HFFc6 (cell line): Measurements from ENCODE around the gene ATAD1. TPM values are rescaled to one million over a fixed set of nuclear protein-coding genes. Genes with fewer than 3 reads are reported as not detected.
"Not testable (repeated sequence)": the region's sequence is repeated elsewhere in the genome, so short reads cannot be mapped to it uniquely, and the experiment has no call there.

Experiments used
- DNase-seq: peaks from one replicate; pipeline ENCODE4 v3.0.0-alpha.2; 2018
- H3K27ac Mint-ChIP-seq: 2 replicates; pipeline ENCODE4 v1.8.0; 2020; ENCODE audit warnings: mild to moderate bottlenecking, mixed read lengths
- H3K27me3 Mint-ChIP-seq: 2 replicates; pipeline ENCODE4 v1.8.0; 2021; ENCODE audit warnings: mild to moderate bottlenecking, moderate library complexity, mixed read lengths; ENCODE audit not compliant: insufficient read depth
- H3K36me3 Mint-ChIP-seq: 2 replicates; pipeline ENCODE4 v1.8.0; 2021; ENCODE audit warnings: low read depth, mixed read lengths
- H3K4me1 Mint-ChIP-seq: 2 replicates; pipeline ENCODE4 v1.8.0; 2020; ENCODE audit warnings: low read depth, mixed read lengths
- H3K4me3 Mint-ChIP-seq: 2 replicates; pipeline ENCODE4 v1.8.0; 2020; ENCODE audit warnings: mild to moderate bottlenecking, moderate library complexity, mixed read lengths
- H3K9me3 Mint-ChIP-seq: 2 replicates; pipeline ENCODE4 v1.8.0; 2020; ENCODE audit warnings: mild to moderate bottlenecking, mixed read lengths
- total RNA-seq, 6 experiments: library from RNA; stranded (reverse); fragmentation: NEBNext Ultra II Directional; extraction: Animal tissue kit (Norgen Biotek cat#: 25700); gene quantifications; 2 replicates in 1 of 6; 3 replicates in 5 of 6; pipeline ENCODE4 v1.2.3, GENCODE V29; 2021
- TF ChIP-seq, protein P1 (sequence below): fragments of 200-600 bp; sonication (generic); IDR thresholded peaks from 2 replicates; pipeline ENCODE4 v1.5.0; 2021; ENCODE audit warnings: antibody characterized with exemption, mild to moderate bottlenecking

The ATAD1 gene
- total RNA-seq, 6 experiments from 2014 or later: 33.4 to 44.4 (median 35.8) TPM

DNA sequence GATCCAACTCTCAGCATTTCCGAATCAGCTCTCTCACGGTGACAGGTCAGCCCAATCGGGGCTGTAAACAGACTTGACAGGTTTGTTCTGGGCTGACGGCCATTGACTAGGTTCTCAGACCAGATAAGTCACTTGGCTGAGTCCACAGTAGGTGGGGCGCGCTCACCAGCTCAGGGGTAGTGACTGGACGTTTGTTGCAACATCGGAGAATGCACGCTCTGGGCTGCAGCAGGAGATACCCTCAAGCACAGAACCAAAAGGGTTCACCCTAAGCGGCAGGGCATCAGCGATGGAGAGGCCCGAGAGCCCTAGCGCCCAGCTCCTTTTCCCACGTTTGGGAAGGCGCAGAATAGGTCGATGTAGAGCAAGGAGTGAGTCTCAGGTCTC is 43.5 kb upstream of the ATAD1 start:
- Mint-ChIP-seq H3K9me3 (no peaks in the 10 kb centered on the region), H3K27ac (peak overlapping the region; percentile 98), H3K27me3 (peaks cover 3% of the 10 kb centered on the region; the same call in 1 of the 2 replicates), H3K4me1 (peaks cover 29% of the 10 kb centered on the region), H3K4me3 (peak overlapping the region; percentile 98), H3K36me3 (peaks cover 20% of the 10 kb centered on the region)
- DNase-seq: peak; percentile 88
- TF ChIP-seq, protein P1, sequence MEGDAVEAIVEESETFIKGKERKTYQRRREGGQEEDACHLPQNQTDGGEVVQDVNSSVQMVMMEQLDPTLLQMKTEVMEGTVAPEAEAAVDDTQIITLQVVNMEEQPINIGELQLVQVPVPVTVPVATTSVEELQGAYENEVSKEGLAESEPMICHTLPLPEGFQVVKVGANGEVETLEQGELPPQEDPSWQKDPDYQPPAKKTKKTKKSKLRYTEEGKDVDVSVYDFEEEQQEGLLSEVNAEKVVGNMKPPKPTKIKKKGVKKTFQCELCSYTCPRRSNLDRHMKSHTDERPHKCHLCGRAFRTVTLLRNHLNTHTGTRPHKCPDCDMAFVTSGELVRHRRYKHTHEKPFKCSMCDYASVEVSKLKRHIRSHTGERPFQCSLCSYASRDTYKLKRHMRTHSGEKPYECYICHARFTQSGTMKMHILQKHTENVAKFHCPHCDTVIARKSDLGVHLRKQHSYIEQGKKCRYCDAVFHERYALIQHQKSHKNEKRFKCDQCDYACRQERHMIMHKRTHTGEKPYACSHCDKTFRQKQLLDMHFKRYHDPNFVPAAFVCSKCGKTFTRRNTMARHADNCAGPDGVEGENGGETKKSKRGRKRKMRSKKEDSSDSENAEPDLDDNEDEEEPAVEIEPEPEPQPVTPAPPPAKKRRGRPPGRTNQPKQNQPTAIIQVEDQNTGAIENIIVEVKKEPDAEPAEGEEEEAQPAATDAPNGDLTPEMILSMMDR: peak; percentile 50; the same call in 1 of the 2 replicates

DNA sequence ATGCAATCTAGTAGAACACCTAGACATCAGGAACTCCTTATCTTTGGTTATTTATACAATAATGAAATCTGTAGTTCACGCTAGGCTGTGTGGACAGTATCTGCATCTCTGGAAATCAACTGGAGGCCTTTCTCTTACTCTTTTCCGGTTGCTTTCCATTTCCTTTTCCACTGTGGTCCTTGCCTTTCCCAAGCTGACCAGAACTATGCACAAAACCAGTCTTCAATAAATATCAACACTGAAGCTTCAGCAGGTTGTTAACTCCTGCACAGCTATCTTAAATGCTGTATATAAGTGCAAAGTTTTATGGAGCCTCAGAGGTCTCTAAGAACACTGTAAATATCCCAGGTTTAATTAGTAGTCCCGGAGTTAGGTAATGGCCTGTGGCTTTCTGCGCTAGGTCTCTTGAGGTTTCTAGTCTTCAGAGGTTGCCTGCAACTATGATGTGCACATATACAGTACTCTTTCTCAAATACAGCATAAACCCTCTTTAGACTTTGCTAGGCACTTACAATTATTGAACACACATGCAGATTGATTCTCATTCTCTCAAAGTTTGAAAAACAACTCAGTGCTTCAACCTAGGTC is 42.9 kb upstream of the ATAD1 start:
- Mint-ChIP-seq H3K27ac (peak overlapping the region; percentile 98), H3K4me1 (peaks cover 29% of the 10 kb centered on the region)
- TF ChIP-seq, protein P1: no peak

DNA sequence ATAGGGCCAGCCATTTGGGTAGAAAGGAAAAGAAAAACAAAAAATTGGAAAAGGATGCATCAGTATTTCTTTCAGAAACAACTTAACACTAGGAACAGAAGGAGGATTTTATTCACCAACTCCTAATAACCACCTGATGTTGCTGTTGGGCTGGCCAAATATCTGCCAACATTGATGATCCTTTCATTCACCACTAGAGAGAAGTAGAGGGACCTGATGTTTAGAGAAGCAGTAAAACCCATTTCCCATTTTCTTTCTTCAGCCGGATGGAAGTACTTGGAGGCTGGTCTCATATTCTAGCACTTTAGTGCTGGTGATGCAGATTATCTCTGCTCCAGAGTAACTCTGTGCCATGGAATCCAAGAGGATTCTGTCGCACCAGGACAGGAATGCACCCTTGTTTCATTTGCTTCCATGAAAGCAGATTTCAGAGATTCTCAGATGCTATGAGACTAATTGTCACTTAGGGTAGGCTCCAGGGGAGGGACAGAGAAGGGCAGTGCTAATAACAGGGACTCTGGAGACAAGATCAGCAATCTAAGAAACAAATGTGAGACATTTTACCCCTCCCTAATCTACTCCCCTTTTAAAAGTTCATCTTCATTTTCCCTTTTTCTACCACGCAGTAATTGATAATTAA is 42.2 kb upstream of the ATAD1 start:
- Mint-ChIP-seq H3K27ac (peak overlapping the region; percentile 20; the same call in 1 of the 2 replicates), H3K4me1 (peaks cover 29% of the 10 kb centered on the region), H3K9me3 (peaks cover 4% of the 10 kb centered on the region; the same call in 1 of the 2 replicates), H3K27me3 (peaks cover 4% of the 10 kb centered on the region), H3K36me3 (peaks cover 11% of the 10 kb centered on the region), H3K4me3 (peak overlapping the region; percentile 37)
- peak; percentile 73 for DNase-seq
- TF ChIP-seq, protein P1: peak; percentile 73

More for the DNA sequence above, 42.9 kb upstream of the ATAD1 start:
- H3K9me3 Mint-ChIP-seq: no peaks in the 10 kb centered on the region
- DNase-seq: no peak
- H3K4me3 Mint-ChIP-seq: peak overlapping the region; percentile 98
- peaks cover 3% of the 10 kb centered on the region; the same call in 1 of the 2 replicates for H3K27me3 Mint-ChIP-seq
- peaks cover 17% of the 10 kb centered on the region for H3K36me3 Mint-ChIP-seq

DNA sequence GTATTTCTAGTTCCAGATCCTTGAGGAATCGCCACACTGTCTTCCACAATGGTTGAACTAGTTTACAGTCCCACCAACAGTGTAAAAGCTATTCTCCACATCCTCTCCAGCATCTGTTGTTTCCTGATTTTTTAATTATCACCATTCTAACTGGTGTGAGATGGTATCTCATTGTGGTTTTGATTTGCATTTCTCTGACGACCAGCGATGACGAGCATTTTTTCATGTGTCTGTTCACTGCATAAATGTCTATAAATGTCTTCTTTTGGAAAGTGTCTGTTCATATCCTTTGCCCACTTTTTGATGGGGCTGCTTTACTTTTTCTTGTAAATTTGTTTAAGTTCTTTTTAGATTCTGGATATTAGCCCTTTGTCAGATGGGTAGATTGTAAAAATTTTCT is 37.6 kb upstream of the ATAD1 start:
- DNase-seq, H3K9me3 Mint-ChIP-seq, H3K27ac Mint-ChIP-seq, H3K36me3 Mint-ChIP-seq, H3K4me3 Mint-ChIP-seq, H3K27me3 Mint-ChIP-seq: not testable (repeated sequence)
- peaks cover 23% of the 10 kb centered on the region for H3K4me1 Mint-ChIP-seq

DNA sequence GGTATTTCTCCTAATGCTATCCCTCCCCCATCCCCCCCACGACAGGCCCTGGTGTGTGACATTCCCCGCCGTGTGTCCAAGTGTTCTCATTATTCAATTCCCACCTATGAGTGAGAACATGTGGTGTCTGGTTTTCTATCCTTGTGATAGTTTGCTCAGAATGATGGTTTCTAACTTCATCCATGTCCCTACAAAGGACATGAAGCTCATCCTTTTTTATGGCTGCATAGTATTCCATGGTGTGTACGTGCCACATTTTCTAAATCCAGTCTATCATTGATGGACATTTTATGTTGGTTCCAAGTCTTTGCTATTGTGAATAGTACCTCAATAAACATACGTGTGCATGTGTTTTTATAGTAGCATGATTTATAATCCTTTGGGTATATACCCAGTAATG is 37.2 kb upstream of the ATAD1 start:
- peaks cover 19% of the 10 kb centered on the region for H3K4me1 Mint-ChIP-seq
- not testable (repeated sequence) for H3K4me3 Mint-ChIP-seq, H3K27ac Mint-ChIP-seq, H3K36me3 Mint-ChIP-seq, H3K27me3 Mint-ChIP-seq, H3K9me3 Mint-ChIP-seq, DNase-seq

DNA sequence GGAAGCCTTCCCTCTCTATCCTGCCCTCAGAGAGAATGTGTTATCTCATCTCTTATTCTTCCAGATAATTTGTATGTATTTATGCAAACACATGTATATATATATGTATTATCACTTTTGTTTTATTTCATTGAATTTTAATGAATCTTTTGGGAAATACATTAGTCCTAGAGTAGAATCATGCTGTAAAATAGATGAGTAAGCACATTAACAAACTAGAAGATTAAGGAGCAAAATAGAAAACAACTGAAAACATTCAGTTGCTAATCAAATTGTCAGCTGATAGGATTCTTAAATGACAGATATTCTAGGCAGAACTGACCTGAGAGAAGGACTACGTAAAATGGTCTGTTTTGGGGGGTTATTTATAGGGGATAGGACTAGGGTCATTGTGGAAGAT is 34.1 kb upstream of the ATAD1 start:
- peaks cover 3% of the 10 kb centered on the region; the same call in 1 of the 2 replicates for H3K27me3 Mint-ChIP-seq
- no peak overlapping the region for H3K4me3 Mint-ChIP-seq
- no peak overlapping the region for H3K27ac Mint-ChIP-seq
- H3K9me3 Mint-ChIP-seq: peaks cover 4% of the 10 kb centered on the region; the same call in 1 of the 2 replicates
- TF ChIP-seq, protein P1: no peak
- H3K4me1 Mint-ChIP-seq: peaks cover 6% of the 10 kb centered on the region; the same call in 1 of the 2 replicates
- DNase-seq: no peak
- H3K36me3 Mint-ChIP-seq: no peaks in the 10 kb centered on the region
